Measurements from ENCODE around the gene MYCBP.

DNA sequence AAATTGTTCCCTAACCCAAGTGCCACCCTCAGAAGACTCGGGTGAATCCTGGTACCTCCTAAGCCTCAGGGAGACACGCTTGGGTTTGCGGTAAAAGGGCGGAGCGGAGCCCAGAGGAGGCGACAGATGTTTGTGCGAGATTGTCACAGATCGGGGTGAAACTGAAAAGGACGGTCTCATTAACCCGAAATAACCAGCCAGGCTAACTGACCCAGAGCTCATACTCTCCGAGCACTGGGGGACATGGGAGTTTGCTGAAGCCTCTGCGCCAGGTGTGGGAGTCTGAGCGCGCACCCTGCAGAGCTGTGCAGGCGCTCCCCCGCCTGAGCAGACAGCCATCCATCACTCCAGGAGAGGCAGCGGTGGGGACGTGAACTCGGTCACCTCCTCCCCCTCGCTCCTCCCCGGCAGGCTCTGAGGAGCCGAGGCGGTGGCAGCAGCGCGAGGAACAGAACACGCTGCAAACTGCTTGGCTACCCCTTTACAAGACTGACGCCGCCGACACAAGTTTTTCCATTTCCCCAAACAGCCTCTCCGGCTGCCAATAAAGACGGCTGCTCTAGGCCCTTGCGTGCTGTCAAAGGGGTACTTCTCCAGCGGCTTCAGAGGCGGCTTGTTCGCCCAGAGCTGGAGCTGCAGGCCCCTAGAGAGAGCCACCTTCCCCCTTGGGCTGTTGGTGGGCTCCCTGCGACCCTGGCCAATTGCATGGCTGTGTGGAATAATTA is 57.1 kb downstream of the MYCBP start:
- TF ChIP-seq POLR2A (IDR thresholded peaks at IDR 0.05; ENCODE audit: low read depth) (no peak), EP300 (IDR thresholded peaks at IDR 0.05) (no peak), CTCF (IDR thresholded peaks at IDR 0.05) (no peak)
